SK-N-SH treated with all-trans-retinoic acid at 6 μM for 48 hours (cell line): ENCODE measurements around the gene HSPB6.

Experiments used
- ATAC-seq: fragments of 200-7000 bp; cut with Tn5 transposase; 3 replicates; pipeline ENCODE4 v1.9.1; 2020; ENCODE audit warnings: mild to moderate bottlenecking, moderate library complexity
- ARNTL ChIP-seq: fragments of 450-650 bp; formaldehyde crosslinking; IDR thresholded peaks from 2 replicates; pipeline ENCODE4 v1.5.0; 2020; ENCODE audit warnings: low read depth, mild to moderate bottlenecking, moderate library complexity, borderline replicate concordance
- BACH2 ChIP-seq: fragments of 250-450 bp; sonication (Bioruptor Pico); IDR thresholded peaks from 2 replicates; pipeline ENCODE4 v1.9.0; 2021; ENCODE audit warnings: mild to moderate bottlenecking, borderline replicate concordance
- CSDC2 ChIP-seq: fragments of 250-450 bp; sonication (Bioruptor Pico); IDR thresholded peaks from 2 replicates; pipeline ENCODE4 v1.5.0; 2020; ENCODE audit warnings: mild to moderate bottlenecking, moderate library complexity
- ESRRG ChIP-seq: fragments of 250-450 bp; sonication (Bioruptor Pico); IDR thresholded peaks from 2 replicates; pipeline ENCODE4 v1.6.1; 2021; ENCODE audit warnings: mild to moderate bottlenecking
- GLIS3 ChIP-seq: fragments of 250-450 bp; sonication (Bioruptor Pico); IDR thresholded peaks from 2 replicates; pipeline ENCODE4 v1.5.0; 2020; ENCODE audit warnings: mild to moderate bottlenecking, moderate library complexity
- ISL1 ChIP-seq: fragments of 250-450 bp; sonication (Bioruptor Pico); IDR thresholded peaks from 2 replicates; pipeline ENCODE4 v2.1.2; 2022; ENCODE audit warnings: mild to moderate bottlenecking, moderate library complexity
- OSR1 ChIP-seq: fragments of 250-450 bp; sonication (Bioruptor Pico); IDR thresholded peaks from 2 replicates; pipeline ENCODE4 v1.8.0; 2022; ENCODE audit warnings: moderate library complexity, mild to moderate bottlenecking, inconsistent platforms
- PPARA ChIP-seq: fragments of 250-450 bp; sonication (Bioruptor Pico); IDR thresholded peaks from 2 replicates; pipeline ENCODE4 v1.5.0; 2020; ENCODE audit warnings: mild to moderate bottlenecking, borderline replicate concordance
- RARB ChIP-seq: fragments of 250-450 bp; sonication (Bioruptor Pico); IDR thresholded peaks from 2 replicates; pipeline ENCODE4 v1.8.0; 2021; ENCODE audit warnings: mild to moderate bottlenecking, moderate library complexity
- SNAI2 ChIP-seq: fragments of 250-450 bp; sonication (Bioruptor Pico); IDR thresholded peaks from 2 replicates; pipeline ENCODE4 v1.5.0; 2020; ENCODE audit warnings: mild to moderate bottlenecking, moderate library complexity
- TCF4 ChIP-seq: fragments of 250-450 bp; sonication (Bioruptor Pico); IDR thresholded peaks from 2 replicates; pipeline ENCODE4 v1.8.0; 2021; ENCODE audit warnings: mild to moderate bottlenecking, moderate library complexity, borderline replicate concordance
- TOX ChIP-seq: fragments of 250-450 bp; sonication (Bioruptor Pico); IDR thresholded peaks from 2 replicates; pipeline ENCODE4 v1.8.0; 2021; ENCODE audit warnings: mild to moderate bottlenecking, moderate library complexity, borderline replicate concordance
- ZC3H10 ChIP-seq: fragments of 250-450 bp; sonication (Bioruptor Pico); IDR thresholded peaks from 2 replicates; pipeline ENCODE4 v1.5.1; 2021; ENCODE audit warnings: mild to moderate bottlenecking, moderate library complexity
- ZFP3 ChIP-seq: fragments of 250-450 bp; sonication (Bioruptor Pico); IDR thresholded peaks from 2 replicates; pipeline ENCODE4 v1.5.0; 2020; ENCODE audit warnings: mild to moderate bottlenecking, moderate library complexity
- ZFP30 ChIP-seq: fragments of 450-650 bp; formaldehyde crosslinking; IDR thresholded peaks from 2 replicates; pipeline ENCODE4 v1.5.0; 2022; ENCODE audit warnings: mild to moderate bottlenecking, moderate library complexity
- ZNF565 ChIP-seq: fragments of 450-650 bp; formaldehyde crosslinking; conservative IDR thresholded peaks from 2 replicates; pipeline ENCODE4 v1.5.0; 2020; ENCODE audit warnings: low read depth, mild to moderate bottlenecking, moderate library complexity
- ZNF70 ChIP-seq: fragments of 450-650 bp; formaldehyde crosslinking; IDR thresholded peaks from 2 replicates; pipeline ENCODE4 v1.5.0; 2020; ENCODE audit warnings: mild to moderate bottlenecking, moderate library complexity
- ZNF8 ChIP-seq: fragments of 450-650 bp; formaldehyde crosslinking; IDR thresholded peaks from 2 replicates; pipeline ENCODE4 v1.5.0; 2020; ENCODE audit warnings: mild to moderate bottlenecking, moderate library complexity
- TF ChIP-seq, protein P1 (sequence below): fragments of 250-450 bp; sonication (Bioruptor Pico); IDR thresholded peaks from 2 replicates; pipeline ENCODE4 v1.8.0; 2021; ENCODE audit warnings: low read depth, mild to moderate bottlenecking, moderate library complexity, borderline replicate concordance
- TF ChIP-seq, protein P2 (sequence below): fragments of 250-450 bp; sonication (Bioruptor Pico); IDR thresholded peaks from 2 replicates; pipeline ENCODE4 v1.8.0; 2020; ENCODE audit warnings: mild to moderate bottlenecking, moderate library complexity, borderline replicate concordance
- TF ChIP-seq, protein P3 (sequence below): fragments of 250-450 bp; sonication (Bioruptor Pico); IDR thresholded peaks from 2 replicates; pipeline ENCODE4 v1.5.1; 2021; ENCODE audit warnings: mild to moderate bottlenecking, moderate library complexity
- TF ChIP-seq, protein P4 (sequence below): fragments of 250-450 bp; sonication (Bioruptor Pico); IDR thresholded peaks from 2 replicates; pipeline ENCODE4 v1.5.0; 2020; ENCODE audit warnings: mild to moderate bottlenecking, moderate library complexity
- TF ChIP-seq, protein P5 (sequence below): fragments of 250-450 bp; sonication (Bioruptor Pico); IDR thresholded peaks from 2 replicates; pipeline ENCODE4 v1.5.1; 2020; ENCODE audit warnings: low read depth, mild to moderate bottlenecking, moderate library complexity

HSPB6 gene

DNA sequence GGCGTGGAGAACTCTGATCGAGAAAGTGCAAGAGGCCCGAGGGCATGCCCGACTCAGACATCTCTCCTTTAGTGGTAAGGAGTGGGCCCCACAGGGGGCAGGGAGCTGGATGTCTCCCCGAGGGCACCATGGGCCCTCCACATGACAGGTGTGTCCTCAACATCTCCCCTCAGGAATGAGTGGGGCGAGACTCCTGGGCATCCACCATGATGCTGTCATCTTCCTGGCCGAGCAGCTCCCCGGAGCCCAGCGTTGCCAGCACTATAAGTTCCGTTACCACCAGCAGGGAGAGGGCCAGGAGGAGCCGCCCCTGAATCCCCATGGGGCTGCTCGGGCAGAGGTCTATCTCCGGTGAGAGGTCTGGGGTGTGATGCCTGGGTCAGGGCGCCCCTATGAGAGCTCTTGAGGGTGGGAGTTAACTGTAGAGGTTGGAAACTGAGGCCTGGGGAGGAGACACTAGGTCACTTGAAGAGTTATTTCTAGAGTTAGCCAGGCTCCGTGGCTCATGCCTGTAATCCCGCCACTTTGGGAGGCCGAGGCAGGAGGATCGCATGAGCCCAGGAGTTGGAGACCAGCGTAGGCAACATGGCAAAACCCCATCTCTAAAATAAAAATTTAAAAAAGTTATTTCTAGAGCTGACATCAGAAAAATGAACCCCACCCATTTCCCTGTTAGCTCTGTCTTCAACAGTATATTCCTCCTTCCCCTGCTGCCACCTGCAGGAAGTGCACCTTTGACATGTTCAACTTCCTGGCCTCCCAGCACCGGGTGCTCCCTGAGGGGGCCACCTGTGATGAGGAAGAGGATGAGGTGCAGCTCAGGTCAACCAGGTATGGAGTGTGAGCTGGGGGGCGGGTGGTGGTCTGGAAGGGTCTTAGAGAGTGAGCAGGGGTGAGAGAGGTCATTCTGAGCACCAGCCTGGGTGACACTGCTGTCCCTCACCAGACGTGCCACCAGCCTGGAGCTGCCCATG, 19.6 kb downstream of the HSPB6 start:
- no peak for ATAC-seq
- TF ChIP-seq, protein P1, sequence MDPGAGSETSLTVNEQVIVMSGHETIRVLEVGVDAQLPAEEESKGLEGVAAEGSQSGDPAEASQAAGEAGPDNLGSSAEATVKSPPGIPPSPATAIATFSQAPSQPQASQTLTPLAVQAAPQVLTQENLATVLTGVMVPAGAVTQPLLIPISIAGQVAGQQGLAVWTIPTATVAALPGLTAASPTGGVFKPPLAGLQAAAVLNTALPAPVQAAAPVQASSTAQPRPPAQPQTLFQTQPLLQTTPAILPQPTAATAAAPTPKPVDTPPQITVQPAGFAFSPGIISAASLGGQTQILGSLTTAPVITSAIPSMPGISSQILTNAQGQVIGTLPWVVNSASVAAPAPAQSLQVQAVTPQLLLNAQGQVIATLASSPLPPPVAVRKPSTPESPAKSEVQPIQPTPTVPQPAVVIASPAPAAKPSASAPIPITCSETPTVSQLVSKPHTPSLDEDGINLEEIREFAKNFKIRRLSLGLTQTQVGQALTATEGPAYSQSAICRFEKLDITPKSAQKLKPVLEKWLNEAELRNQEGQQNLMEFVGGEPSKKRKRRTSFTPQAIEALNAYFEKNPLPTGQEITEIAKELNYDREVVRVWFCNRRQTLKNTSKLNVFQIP (CRISPR knock-in tag) = no peak
- TF ChIP-seq OSR1 (no peak), SNAI2 (CRISPR knock-in tag) (no peak), ZNF565 (no peak), BACH2 (CRISPR knock-in tag) (no peak), ZFP3 (no peak), PPARA (no peak), ZNF70 (CRISPR knock-in tag) (no peak), CSDC2 (no peak), TCF4 (CRISPR knock-in tag) (no peak), ARNTL (CRISPR knock-in tag) (no peak), RARB (CRISPR knock-in tag) (no peak), ISL1 (CRISPR knock-in tag) (no peak), ZNF8 (CRISPR knock-in tag) (no peak), GLIS3 (CRISPR knock-in tag) (no peak), ZC3H10 (CRISPR knock-in tag) (no peak)
- TF ChIP-seq, protein P2, sequence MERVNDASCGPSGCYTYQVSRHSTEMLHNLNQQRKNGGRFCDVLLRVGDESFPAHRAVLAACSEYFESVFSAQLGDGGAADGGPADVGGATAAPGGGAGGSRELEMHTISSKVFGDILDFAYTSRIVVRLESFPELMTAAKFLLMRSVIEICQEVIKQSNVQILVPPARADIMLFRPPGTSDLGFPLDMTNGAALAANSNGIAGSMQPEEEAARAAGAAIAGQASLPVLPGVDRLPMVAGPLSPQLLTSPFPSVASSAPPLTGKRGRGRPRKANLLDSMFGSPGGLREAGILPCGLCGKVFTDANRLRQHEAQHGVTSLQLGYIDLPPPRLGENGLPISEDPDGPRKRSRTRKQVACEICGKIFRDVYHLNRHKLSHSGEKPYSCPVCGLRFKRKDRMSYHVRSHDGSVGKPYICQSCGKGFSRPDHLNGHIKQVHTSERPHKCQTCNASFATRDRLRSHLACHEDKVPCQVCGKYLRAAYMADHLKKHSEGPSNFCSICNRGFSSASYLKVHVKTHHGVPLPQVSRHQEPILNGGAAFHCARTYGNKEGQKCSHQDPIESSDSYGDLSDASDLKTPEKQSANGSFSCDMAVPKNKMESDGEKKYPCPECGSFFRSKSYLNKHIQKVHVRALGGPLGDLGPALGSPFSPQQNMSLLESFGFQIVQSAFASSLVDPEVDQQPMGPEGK (CRISPR knock-in tag) = no peak
- TF ChIP-seq, protein P3, sequence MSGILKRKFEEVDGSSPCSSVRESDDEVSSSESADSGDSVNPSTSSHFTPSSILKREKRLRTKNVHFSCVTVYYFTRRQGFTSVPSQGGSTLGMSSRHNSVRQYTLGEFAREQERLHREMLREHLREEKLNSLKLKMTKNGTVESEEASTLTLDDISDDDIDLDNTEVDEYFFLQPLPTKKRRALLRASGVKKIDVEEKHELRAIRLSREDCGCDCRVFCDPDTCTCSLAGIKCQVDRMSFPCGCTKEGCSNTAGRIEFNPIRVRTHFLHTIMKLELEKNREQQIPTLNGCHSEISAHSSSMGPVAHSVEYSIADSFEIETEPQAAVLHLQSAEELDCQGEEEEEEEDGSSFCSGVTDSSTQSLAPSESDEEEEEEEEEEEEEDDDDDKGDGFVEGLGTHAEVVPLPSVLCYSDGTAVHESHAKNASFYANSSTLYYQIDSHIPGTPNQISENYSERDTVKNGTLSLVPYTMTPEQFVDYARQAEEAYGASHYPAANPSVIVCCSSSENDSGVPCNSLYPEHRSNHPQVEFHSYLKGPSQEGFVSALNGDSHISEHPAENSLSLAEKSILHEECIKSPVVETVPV (CRISPR knock-in tag) = no peak
- TF ChIP-seq, protein P4, sequence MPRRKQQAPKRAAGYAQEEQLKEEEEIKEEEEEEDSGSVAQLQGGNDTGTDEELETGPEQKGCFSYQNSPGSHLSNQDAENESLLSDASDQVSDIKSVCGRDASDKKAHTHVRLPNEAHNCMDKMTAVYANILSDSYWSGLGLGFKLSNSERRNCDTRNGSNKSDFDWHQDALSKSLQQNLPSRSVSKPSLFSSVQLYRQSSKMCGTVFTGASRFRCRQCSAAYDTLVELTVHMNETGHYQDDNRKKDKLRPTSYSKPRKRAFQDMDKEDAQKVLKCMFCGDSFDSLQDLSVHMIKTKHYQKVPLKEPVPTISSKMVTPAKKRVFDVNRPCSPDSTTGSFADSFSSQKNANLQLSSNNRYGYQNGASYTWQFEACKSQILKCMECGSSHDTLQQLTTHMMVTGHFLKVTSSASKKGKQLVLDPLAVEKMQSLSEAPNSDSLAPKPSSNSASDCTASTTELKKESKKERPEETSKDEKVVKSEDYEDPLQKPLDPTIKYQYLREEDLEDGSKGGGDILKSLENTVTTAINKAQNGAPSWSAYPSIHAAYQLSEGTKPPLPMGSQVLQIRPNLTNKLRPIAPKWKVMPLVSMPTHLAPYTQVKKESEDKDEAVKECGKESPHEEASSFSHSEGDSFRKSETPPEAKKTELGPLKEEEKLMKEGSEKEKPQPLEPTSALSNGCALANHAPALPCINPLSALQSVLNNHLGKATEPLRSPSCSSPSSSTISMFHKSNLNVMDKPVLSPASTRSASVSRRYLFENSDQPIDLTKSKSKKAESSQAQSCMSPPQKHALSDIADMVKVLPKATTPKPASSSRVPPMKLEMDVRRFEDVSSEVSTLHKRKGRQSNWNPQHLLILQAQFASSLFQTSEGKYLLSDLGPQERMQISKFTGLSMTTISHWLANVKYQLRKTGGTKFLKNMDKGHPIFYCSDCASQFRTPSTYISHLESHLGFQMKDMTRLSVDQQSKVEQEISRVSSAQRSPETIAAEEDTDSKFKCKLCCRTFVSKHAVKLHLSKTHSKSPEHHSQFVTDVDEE (CRISPR knock-in tag) = no peak

DNA sequence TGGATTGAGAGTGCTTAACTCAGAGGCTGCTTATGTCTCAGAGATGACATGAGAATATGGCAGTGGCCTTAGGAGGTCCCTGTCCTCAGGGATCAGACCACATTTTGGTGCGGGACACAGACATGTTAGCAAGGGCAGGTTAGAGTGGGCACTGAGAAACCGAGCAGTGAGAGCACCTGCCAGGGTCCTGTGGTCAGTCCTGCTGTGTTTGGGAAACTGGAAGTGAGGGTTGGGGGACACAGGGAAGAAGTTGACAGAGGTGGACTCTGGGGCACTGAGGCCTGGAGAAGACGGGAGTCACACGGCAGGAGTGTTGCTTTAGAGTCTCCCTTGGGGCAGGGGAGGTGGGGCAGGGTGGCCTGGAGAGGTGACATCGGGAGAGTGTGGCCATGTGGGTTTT, 21.9 kb downstream of the HSPB6 start:
- ATAC-seq = no peak
- TF ChIP-seq ZFP30 (CRISPR knock-in tag) = no peak
- TF ChIP-seq RARB (CRISPR knock-in tag) = no peak
- no peak for TF ChIP-seq ESRRG
- TF ChIP-seq OSR1 = no peak
- no peak for TF ChIP-seq ISL1 (CRISPR knock-in tag)
- no peak for TF ChIP-seq ZC3H10 (CRISPR knock-in tag)
- TF ChIP-seq TOX = no peak
- TF ChIP-seq, protein P5, sequence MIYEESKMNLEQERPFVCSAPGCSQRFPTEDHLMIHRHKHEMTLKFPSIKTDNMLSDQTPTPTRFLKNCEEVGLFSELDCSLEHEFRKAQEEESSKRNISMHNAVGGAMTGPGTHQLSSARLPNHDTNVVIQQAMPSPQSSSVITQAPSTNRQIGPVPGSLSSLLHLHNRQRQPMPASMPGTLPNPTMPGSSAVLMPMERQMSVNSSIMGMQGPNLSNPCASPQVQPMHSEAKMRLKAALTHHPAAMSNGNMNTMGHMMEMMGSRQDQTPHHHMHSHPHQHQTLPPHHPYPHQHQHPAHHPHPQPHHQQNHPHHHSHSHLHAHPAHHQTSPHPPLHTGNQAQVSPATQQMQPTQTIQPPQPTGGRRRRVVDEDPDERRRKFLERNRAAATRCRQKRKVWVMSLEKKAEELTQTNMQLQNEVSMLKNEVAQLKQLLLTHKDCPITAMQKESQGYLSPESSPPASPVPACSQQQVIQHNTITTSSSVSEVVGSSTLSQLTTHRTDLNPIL = no peak
- TF ChIP-seq ARNTL (CRISPR knock-in tag) = no peak
- TF ChIP-seq CSDC2 = no peak
- no peak for TF ChIP-seq ZNF70 (CRISPR knock-in tag)
- no peak for TF ChIP-seq BACH2 (CRISPR knock-in tag)
- no peak for TF ChIP-seq SNAI2 (CRISPR knock-in tag)
- TF ChIP-seq GLIS3 (CRISPR knock-in tag) = no peak
- no peak for TF ChIP-seq TCF4 (CRISPR knock-in tag)
- TF ChIP-seq PPARA = no peak
- TF ChIP-seq, protein P3 (CRISPR knock-in tag) = no peak
- TF ChIP-seq, protein P1 (CRISPR knock-in tag) = no peak
- TF ChIP-seq ZFP3 = no peak
